GM18508 (cell line): ENCODE data around the gene RNF208.

Source experiments
- ATAC-seq: cut with Tn5 transposase; IDR thresholded peaks from one replicate; pipeline ENCODE4 v1.9.1; 2021; ENCODE audit warnings: moderate number of reproducible peaks; ENCODE audit not compliant: insufficient read depth, unreplicated experiment

Gene RNF208

DNA sequence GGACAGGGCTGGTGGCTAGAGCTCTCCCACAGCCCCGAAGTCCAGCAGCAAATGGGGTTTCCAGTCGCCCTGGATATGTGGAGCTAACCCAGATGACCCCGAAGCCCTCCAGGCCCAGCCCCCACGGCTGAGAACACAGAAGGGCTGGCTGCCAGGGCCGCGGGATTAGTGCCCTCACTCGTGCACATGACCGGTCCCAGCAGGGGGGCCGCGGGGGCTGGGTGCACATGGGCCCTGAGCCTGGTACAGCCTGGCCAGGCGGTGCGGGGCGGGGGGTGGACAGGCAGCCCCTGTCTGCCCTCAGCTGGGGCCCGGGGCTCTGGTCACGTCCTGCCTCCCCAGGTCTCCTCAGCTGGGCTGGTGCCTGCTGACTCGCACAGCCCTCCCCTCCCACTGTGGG is 27.7 kb downstream of the RNF208 start:
- no peak for ATAC-seq

DNA sequence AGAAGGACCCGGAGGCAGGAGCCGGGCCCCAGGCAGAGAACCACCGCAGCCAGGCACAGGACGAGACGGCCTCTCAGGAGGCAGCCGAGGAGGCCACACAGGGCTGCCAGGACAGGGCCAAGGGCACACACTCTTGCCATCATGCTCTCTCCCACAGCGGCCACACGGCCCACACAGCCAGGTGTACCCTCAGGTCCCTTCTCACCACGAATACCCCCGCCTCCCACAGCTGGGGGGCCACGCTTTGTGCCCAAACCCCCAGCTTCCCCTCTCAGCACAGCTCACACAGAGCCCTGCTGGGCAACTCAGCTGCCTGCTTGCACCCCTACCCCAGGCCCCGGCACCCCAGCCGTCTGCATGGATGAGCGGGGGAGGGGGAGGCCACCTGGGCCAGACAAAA is 28.3 kb downstream of the RNF208 start:
- no peak for ATAC-seq

DNA sequence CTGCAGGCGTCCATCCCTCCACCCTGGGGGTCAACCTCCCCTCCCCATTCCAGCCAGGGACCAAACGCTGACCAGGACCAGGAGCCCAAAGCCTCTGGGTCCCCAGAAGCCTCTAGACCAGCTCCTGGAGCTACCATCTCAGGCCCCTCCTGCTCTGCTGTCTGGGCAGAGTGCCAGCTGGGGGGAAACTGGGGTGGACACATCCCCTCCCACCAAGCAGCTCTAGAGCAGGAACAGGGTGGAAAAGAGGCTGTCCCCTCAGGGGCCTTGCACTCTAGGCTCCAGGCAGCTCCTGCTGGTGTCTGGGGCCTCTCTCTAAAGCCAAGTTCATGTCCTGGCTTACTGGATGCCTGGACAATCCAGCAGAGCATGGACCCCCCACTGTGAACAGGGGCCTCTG is 29.2 kb downstream of the RNF208 start:
- no peak for ATAC-seq

DNA sequence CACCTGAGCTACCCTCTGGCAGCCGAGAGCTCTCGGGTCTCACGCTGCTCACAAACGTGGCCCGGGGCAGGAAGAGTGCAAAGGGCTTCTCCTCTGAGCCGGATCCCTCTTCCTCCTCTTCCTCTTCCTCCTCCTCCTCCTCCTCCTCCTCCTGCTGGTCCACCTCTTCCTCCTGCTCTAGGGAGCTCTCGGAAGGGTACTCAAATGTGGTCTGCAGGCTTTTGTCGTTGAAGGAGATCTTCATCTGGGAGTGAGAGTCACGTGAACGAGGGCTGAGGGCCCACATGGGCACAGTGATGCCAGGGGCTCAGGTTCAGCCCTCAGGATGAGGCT is 29.6 kb downstream of the RNF208 start:
- ATAC-seq = no peak

DNA sequence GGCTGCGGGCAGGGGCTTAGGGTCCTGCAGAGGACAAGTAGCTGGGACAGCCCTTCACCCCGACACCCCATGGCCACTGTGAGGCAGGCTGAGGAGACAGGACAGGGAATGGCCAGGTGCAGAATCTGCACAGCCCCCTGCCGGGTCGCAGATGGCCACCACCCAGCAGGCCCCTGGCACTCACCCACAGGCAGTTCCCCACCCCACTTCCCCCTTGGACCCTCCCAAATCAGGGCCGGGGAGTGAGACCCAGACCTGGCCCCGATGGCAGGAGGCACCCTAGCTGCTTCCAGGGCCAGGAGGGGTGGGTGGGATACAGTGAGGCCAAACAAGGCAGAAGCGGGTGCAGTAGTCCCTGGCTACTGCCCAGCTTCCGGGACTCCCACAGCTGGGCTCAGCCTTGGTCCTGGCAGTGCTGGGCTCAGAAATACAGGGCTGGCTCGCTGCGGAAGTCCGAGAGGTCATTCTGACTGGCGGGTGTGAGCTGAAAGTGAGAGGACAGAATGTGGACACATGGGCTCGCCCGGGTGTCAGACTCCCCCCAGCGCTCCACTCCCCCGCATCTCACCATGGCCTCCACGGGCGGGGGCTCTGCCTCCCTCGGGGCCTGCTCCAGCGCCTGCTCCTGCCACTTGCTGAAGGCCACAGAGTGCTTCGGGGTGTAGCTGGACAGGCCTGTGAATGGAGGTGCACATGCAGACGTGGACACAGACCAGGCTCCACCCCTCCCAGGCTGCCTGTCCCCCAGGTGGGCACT is 30.2 kb downstream of the RNF208 start:
- ATAC-seq = no peak

DNA sequence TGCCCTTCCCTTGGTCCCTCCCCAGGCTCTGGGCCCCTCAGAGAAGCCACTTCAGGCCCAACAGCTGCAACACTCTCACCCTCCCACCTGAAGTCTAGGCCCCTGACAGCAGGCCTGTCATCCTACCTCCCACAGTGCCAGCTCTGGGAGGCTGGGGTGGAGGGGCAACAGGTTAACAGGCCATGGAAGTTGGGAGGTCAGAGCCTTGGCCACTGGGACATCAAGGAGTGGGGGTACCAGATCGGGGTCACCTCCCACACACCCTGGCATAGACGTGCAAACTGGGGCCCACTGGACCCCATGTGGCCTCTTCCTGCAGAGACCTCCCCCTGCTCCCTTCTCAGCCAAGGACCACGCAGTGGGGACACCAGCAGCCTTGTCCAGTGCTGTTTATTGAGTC is 30.8 kb downstream of the RNF208 start:
- ATAC-seq = no peak

DNA sequence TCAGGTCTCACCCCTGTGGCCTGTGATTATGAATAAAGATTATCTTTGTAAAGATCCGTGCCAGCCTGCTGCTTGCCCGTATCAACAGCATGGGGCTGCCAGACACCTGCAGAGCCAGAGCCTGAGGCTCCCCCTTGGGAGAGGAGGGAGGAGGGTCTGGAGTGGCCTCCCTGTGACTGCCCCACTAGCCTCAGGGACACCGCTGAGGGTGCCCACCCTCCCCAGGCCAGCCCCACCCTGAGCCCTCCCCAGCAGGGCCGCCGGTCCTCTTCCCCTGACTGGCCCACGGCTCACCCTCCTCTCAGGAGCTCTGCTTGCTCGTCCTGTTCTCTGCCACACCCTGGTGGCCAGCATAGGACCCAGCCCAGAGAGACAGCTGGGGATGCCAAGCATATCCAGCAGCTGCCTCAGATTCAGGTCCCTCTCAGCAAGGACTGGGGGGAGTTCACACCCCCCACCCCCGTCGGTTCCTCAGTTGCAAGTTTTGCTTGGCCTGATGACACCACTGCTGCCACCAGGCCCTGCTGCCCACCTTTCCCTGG is 31.7 kb downstream of the RNF208 start:
- ATAC-seq = no peak

DNA sequence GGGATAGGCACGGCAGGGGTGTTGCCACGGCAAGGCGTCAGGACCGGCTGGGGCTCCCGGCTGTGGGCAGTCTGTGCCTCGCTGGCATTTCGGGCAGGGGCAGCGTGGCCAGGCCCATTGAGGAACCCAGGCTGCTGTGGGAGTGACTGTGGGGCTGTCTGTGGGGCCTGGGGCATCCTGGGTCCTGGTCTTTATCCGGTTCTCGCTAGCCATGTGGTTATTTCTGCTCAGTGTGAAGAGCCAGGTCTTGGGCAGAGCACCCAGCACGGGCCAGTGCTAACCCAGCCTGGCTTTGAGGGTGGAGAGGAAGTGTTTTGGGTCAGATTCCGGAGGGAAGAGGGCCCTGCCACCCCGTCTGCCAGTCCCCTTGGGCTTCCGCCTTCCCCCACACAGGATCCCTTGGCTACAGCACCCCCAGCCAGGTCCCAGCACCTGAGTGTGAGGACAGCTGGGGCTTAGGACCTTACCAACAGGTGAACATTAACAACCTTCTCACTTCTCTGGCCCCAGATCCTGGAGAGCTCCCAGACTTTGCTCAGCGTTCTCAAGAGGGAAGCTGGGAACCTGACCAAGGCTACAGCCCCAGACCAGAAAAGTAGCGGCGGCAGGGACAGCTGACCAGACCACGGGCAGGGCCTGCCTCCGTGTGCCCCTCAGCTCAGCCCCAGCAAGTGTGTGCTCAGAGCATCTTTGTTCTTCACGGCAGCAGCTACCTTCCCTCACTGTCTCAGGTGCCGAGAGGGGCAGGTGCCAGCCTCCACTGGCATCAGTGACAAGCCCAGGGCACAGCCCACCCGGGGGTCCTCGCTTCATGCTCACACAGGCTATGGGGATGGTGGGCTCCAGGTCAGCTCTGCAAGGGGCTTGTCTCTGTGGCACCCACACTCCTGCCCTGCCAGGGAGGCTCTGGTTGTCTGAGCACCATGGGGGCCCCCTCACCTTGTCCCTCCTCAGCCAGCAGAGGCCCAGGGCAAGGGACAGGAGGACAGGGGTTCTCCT is 32.4 kb downstream of the RNF208 start:
- no peak for ATAC-seq

DNA sequence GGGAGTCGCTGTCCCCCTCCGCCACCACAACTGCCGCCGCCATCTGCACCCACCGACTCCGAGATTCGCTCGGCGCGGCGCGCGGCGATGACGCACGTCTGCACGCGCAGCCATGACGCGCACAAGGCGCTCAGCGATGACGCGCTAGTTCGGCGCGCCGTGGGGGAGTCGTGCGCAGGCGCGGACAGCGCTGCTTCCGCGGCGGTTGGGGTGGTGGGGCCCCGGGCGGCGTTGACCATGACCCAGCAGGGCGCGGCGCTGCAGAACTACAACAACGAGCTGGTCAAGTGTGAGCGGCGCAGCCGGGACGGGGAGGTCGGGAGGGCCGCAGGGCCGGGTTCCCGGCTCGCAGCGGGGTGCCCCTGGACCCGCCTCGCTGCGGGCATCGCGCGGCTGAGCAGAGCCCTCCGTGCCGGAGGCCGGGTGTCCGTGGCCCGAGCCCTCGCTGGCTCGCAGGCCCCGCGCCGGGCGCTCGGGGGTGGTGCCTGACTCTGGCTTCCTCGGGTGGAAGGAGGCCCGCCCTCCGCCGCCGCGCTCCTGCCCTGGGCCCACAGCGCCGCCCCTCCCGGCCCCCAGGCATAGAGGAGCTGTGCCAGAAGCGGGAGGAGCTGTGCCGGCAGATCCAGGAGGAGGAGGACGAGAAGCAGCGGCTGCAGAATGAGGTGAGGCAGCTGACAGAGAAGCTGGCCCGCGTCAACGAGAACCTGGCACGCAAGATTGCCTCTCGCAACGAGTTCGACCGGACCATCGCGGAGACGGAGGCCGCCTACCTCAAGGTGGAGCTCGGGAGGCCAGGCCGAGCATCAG is 33.3 kb downstream of the RNF208 start, which contains the start of the genes ANAPC2 and SSNA1:
TSS of gene ANAPC2 (minus strand) at position 71 of the 807 bp plus-strand sequence. CDS start at position 43, 28 bp downstream.
TSS of gene SSNA1 (plus strand) at position 187 of the 807 bp plus-strand sequence. CDS start at position 238, 51 bp downstream.
- ATAC-seq = peak; percentile 39

DNA sequence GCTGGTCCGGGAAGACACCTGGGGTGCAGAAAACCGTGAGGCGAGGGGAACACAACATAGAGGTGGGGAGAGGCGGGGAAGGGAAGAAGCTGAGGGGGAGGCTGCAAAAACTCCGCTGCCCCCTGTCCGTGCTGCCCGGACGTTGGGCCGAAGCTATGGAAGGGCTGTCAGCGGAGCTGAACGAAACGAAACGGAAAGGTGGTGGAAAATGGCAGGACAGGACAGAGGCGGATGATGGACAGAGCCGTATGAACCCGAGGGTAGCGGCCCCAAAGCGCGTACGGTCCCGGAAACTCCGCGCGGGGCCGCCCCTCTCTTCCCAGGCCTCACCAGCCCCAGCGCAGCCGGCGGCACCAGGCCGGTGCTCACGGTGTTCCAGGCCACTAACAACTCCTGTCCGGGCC is 34.0 kb downstream of the RNF208 start:
- ATAC-seq = no peak

DNA sequence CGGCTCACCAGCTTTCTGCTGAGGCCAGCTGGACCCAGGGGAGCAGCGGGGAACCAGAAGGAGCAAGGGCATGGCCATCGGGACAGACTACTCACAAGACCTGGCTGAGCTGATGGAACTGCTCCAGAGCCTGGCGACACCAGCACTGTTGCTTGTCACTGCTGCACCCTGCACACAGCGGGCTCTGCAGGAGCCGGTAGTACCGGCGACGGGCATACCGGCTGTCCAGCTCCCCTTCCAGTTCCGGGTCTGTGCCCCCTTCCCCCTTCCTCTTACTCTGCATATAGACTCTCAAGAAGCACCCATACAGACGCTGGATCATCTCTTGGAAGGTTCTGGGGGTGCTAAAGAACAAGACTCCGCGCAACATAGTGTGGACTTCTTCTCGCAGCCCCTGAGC is 34.7 kb downstream of the RNF208 start:
- no peak for ATAC-seq

DNA sequence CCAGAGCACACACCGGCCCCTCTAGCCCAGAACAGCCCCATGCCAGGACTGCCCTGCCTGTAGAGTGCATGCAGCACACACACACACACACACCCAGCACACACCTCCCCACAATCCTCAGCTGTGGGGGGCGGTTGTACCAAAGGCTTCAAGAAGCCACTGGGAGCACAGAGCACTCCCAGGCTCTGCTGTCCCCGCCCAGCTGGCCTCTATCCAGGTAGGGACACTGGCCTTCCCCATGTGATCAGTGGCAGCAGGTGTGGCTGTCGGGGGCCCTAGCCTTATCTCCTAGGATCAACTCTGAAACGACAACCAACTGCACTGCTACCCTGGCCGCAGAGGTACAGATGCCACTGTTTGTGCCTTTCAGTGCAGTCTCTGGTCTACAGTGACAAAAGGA is 35.7 kb downstream of the RNF208 start:
- ATAC-seq = no peak

DNA sequence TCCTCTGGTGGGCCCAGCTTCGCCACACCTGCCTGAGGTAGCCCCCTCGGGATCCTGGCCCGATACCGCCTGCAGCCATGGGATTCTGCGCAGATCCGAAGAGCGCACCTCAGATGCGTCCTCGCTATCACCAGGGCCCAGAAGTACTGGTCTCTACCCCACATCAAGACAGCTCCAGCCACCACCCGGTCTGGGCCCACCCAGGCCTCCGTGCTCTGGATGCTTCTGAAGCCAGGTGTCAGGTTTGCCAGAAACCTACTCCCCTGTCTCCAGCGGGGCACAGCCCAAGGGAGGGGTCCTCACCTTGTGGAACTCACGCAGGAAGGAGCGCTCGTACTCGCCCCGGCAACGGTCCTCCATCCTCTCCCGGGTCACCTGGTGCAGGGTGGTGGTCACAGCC is 36.1 kb downstream of the RNF208 start:
- ATAC-seq = no peak

DNA sequence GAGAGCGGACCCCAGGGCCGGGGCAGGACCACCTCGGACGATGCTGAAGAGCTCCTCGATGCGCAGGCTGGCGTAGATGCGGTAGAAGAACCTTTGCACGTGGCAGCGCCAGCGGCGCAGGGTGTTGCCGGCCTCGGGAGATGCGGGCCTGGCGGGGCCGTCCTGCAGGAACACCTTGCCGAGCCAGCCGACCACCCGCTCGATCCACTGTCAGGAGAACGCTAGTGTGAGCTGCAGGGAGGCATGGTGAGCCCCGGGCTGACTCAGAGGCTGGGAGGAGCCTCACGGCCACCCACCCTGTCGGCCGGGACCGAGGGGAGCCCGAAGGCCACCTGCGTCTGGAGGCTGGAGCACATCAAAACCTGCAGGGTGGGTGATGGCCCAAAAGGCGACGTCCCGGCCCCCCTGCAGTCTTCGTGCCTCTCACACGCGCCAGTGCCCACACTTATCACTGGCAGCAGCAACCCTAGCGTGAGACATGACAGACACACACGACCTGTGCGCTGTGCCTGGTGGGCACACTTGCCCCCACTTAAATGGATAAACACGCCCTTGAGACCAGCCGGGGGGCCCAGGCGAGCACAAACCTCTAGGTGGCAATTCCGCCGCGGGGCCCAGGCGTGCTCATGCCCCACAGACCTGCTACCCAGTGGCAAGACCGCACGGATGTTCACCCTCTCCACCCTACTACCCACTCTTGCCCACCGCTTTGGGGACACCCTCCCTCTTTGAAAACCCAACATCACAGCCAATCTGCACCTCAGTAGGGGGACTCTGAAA is 37.0 kb downstream of the RNF208 start:
- ATAC-seq = no peak

DNA sequence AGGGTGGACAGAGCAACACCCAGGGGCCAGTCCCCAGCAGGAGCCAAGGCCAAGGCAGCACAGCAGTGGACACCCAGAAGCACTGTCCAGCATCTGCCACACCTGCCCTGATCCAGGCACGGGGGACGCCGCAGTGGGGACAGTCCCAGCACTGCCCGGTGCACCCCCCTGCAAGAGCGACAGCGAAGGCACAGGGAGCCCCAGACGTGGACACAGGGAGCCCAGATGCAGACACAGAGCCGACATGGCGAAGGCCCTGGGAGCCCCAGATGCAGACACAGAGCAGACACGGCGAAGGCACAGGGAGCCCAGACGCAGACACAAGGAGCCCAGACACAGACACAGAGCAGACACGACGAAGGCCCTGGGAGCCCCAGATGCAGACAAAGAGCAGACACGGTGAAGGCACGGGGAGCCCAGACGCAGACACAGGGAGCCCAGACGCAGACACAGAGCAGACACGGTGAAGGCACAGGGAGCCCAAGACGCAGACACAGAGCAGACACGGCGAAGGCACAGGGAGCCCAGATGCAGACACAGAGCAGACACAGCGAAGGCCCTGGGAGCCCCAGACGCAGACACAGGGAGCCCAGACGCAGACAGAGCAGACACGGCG is 38.0 kb downstream of the RNF208 start:
- no peak for ATAC-seq

DNA sequence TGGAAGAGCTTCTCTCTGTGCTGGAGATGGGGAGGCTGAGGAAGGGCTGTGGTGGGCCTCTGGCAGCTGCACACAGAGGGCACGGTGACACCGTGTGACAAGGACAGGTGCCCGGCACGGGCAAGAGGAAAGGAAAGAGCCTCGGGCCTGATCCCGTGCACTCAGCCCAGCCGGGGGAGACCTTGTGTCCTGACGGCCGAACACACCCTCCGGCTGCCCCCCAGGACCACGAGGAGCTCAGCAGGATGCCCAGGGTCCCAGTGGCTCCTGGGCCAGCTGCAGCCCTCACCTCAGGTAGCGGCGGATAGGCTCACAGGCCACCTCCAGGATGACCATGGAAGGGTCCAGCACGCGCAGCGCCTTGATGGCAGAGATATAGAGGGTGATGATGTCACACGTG is 39.2 kb downstream of the RNF208 start:
- ATAC-seq = no peak

DNA sequence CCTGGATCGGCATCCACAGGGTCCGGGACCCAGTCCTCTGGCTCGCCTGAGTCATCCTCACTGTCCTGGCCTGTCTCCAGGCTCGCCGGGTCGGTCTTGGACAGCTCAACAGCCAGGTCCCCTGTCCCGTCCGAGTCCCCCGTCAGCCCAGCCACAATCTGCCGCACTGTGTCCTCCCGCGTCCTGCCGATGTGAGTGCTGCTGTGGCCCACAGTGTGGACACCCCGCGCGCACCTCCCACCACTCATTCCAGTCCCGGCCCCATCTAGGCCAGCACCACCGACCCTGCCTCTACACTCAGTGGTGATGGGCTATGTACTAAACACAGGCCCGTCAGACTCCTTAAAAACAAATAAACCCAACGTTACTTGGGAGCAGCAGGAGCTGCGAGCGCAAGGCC is 40.4 kb downstream of the RNF208 start:
- ATAC-seq = no peak

DNA sequence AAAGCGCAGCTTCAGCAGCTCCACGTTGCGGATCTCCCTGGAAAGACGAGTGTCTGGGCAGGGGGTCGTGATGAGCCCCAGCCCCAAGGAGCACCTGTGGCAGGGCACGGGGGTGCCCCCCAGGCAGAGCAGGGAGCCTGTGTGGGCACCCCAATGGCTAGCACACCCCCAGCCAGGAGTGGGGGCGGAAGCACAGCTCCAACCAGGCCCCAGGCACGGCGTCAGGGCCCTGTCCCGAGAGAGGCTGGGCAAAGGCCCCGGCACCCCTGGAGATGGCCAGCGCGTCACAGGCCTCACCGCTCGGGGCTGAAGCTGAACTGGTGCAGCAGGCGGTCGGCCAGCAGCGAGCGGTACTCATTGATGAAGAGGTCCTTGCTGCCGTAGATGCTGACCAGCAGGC is 41.5 kb downstream of the RNF208 start:
- ATAC-seq = no peak

DNA sequence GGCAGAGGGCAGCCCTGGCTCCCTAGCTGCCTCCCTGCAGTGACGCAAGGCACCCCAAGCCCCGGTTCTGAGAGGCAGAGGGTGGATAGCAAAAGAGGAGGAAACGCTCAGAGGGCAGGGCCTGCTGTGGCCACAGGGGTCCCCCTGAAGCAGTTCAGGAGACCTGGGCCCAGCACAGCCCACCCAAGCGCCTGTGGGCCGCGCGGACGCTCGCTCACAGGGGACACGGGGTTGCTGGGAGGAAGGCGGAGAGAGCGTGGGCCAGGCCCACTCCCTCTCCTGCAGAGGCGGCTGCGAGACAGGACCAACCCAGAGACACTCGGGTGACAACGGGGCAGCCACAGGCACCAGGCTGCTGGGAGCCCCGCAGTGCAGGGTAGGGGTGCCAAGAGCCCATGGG is 42.3 kb downstream of the RNF208 start:
- no peak for ATAC-seq
